HG02870 (cell line): ENCODE data around the gene FGL2.
"Not testable (repeated sequence)": the region's sequence is repeated elsewhere in the genome, so short reads cannot be mapped to it uniquely, and the experiment has no call there.

Experiments used
- ATAC-seq: cut with Tn5 transposase; IDR thresholded peaks from one replicate; pipeline ENCODE4 v1.9.1; 2021; ENCODE audit warnings: mild to moderate bottlenecking, moderate library complexity; ENCODE audit not compliant: unreplicated experiment

The FGL2 gene, protein sequence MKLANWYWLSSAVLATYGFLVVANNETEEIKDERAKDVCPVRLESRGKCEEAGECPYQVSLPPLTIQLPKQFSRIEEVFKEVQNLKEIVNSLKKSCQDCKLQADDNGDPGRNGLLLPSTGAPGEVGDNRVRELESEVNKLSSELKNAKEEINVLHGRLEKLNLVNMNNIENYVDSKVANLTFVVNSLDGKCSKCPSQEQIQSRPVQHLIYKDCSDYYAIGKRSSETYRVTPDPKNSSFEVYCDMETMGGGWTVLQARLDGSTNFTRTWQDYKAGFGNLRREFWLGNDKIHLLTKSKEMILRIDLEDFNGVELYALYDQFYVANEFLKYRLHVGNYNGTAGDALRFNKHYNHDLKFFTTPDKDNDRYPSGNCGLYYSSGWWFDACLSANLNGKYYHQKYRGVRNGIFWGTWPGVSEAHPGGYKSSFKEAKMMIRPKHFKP

DNA sequence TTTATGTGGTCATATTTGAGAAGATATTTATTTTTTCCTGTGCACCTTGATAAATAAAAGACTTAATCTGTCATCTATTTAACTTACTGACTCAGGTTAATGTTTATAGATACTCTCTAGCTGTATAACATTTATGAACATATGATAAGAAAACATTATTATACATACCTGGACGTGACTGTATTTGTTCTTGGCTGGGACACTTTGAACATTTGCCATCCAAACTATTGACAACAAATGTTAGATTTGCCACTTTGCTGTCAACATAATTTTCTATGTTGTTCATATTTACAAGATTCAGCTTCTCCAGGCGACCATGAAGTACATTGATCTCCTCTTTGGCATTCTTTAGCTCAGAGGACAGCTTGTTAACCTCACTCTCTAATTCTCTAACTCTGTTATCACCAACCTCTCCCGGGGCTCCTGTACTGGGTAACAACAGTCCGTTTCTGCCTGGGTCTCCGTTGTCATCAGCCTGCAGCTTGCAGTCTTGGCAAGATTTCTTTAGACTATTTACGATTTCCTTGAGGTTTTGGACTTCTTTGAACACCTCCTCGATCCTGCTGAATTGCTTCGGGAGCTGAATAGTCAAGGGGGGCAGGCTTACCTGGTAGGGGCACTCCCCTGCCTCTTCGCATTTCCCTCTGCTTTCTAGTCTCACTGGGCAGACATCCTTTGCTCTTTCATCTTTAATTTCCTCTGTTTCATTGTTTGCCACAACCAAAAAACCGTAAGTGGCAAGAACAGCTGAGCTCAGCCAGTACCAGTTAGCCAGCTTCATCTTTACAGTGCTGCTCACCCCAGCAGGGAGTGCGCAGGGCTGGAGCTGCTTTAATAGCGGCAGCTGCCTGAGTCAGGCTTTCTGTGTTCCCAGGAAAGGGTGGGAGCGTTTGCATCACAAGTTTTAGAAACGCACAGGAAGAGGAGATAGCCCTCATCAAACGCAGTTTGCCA, at the start of gene FGL2:
TSS of gene FGL2 (minus strand) at position 807 of the 954 bp plus-strand sequence. CDS start at position 781, 26 bp downstream.
- no peak for ATAC-seq

- no peak for ATAC-seq
These were observed 48.5 kb upstream of the FGL2 start for GRCh38 chr7:77248154-77248553.

GRCh38 chr7:77247206-77247850, 47.7 kb upstream of the FGL2 start:
- ATAC-seq: no peak

- no peak for ATAC-seq
These were observed 46.5 kb upstream of the FGL2 start for GRCh38 chr7:77246026-77246640.

DNA sequence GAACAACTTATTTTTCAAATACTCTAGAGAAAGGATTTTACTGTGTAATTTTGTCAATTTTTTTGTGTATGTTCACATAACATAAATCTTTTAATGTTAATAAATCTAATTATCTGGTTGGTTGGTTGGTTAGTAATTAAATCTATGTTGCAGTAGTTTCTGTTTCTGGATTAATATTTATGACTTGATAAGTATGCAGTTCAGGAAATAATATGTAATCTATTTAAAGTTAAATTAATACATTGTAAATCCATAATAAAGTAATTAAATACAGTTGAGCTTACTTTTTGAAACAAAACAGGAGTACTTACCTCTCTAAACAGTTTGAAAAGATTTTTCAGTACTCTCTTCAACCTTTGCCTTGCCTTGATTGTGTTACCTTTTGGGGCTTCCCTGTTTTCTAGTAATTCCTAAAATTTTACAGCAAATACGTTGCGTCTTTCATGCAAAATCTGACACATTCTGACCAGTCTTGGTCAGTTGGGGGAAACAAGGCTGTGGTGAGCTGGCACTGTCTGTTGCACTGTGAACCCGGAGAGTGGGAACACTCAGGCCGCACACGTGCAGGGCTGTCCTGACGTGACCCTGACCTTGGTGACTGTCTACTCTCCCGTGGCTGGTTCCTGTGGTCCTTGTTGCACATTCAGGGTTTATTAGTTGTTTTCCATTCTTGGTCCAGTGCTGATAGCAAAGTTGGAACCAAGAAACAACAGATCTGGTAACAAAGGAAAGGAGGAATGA, 45.6 kb upstream of the FGL2 start:
- ATAC-seq: no peak

DNA sequence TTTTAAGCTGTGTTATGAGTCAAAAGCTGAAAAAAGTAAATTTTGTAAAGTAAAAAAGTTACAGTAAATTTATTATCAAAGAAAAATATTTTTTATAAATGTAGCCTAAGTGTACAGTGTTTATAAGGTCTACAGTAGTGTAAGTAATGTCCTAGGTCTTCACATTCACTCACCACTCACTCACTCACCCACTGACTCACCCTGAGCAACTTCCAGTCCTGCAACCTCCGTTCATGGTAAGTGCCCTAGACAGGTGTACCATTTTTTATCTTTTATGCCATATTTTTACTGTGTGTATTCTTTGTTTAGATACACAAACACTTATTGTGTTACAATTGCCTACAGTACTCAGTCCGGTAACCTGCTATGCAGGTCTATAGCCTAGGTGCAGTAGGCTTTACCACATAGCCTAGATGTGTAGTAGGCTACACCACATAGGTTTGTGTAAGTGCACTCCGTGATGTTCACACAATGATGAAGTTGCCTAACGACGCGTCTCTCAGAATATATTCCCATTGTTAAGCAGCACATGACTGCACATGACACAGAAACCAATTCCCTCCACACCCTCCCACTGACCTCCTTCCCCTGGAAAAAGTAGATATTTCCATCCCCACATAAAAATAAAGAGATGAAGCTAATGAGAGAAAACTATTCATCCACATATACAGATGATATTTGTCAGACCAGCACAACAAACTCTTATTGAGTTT, 44.8 kb upstream of the FGL2 start:
- ATAC-seq: no peak

- no peak for ATAC-seq
These were observed 42.9 kb upstream of the FGL2 start for GRCh38 chr7:77242554-77242953.

- no peak for ATAC-seq
These were observed 42.4 kb upstream of the FGL2 start for GRCh38 chr7:77242068-77242467.

GRCh38 chr7:77239471-77239870, 39.9 kb upstream of the FGL2 start:
- ATAC-seq: no peak

- ATAC-seq: no peak
These were observed 39.1 kb upstream of the FGL2 start for GRCh38 chr7:77238703-77239136.

GRCh38 chr7:77235276-77235675, 35.7 kb upstream of the FGL2 start:
- ATAC-seq: no peak

DNA sequence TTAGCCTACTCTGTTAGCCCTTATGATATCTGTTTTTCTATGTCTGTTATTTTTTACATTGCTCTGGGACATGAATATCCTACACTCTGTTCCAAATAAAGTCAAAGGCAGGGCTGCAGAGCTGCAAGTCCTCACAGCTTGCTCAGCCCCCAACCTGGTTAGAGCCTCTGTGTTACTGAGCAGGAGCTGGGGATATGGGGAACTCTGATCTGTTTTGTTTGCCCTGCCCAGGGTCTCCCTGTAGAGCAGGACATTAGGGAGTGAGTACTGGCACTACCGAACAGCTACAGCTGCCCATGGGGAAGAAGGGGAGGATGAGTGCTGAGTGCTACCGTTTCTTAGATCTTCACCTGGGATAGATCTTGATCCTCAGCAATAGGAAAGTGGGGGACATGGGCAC, 32.8 kb upstream of the FGL2 start:
- ATAC-seq: no peak

GRCh38 chr7:77228795-77229194, 29.2 kb upstream of the FGL2 start:
- ATAC-seq: not testable (repeated sequence)

- ATAC-seq: no peak
These were observed 26.8 kb upstream of the FGL2 start for GRCh38 chr7:77226357-77226839.

GRCh38 chr7:77223261-77223660, 23.6 kb upstream of the FGL2 start:
- no peak for ATAC-seq

GRCh38 chr7:77222819-77223218, 23.2 kb upstream of the FGL2 start:
- ATAC-seq: no peak

- ATAC-seq: no peak
These were observed 22.4 kb upstream of the FGL2 start for GRCh38 chr7:77222065-77222464.

DNA sequence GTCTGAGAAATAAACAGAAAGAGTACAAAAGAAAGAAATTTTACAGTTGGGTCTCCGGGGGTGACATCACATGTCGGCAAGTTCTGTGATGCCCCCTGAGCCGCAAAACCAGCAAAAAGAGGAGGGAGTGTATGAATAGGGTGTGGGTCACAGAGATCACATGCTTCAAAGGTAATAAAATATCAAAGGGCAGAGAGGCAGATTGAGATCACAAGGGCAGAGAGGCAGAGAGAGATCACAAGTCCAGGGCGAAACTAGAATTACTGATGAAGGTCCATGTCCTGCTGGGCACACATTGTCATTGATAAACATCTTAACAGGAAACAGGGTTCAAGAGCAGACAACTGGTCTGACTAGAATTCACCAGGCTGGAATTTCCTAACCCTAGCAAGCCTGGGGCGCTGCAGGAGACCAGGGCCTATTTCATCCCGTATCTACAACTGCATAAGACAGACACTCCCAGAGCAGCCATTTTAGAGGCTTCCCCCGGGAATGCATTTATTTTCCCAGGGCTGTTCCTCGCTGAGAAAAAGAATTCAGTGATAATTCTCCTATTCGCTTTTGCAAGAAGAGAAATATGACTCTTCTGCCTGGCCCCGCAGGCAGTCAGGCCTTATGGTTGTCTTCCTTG, 20.2 kb upstream of the FGL2 start:
- not testable (repeated sequence) for ATAC-seq
